HG02610 (cell line): Measurements from ENCODE around the gene ZNF835.
"Not testable (repeated sequence)": the region's sequence is repeated elsewhere in the genome, so short reads cannot be mapped to it uniquely, and the experiment has no call there.

Experiments used
- ATAC-seq: cut with Tn5 transposase; IDR thresholded peaks from one replicate; pipeline ENCODE4 v1.9.1; 2021; ENCODE audit warnings: mild to moderate bottlenecking, moderate library complexity; ENCODE audit not compliant: unreplicated experiment

ZNF835 gene

DNA sequence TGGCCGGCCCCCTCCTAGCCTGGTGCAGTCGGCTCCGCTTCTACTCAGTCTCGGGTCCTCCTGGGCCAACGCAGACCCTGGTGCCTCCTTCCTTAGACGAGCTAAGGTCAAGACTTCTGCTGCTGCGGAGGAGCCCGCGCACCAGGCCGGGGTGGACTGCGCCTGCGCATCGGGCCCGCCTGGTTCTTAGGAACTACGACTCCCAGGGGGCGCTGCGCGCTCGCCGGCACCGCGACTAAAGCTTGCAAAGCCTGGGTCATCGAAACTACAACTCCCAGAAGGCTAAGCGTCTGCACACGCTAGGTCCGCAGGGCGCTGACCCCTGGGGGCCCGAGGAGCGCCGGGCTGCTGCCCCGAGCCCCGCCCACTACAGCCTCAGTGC is at the start of gene ZNF835:
ZNF835 (minus strand) TSS at position 145 of the 382 bp plus-strand sequence. CDS start 6,559 bp downstream, outside the sequence.
- ATAC-seq, result no peak

GRCh38 chr19:56720281-56720680 is 48.7 kb upstream of the ZNF835 start:
- ATAC-seq, result no peak

- ATAC-seq, result no peak
Observed at GRCh38 chr19:56718231-56718630, 46.7 kb upstream of the ZNF835 start.

DNA sequence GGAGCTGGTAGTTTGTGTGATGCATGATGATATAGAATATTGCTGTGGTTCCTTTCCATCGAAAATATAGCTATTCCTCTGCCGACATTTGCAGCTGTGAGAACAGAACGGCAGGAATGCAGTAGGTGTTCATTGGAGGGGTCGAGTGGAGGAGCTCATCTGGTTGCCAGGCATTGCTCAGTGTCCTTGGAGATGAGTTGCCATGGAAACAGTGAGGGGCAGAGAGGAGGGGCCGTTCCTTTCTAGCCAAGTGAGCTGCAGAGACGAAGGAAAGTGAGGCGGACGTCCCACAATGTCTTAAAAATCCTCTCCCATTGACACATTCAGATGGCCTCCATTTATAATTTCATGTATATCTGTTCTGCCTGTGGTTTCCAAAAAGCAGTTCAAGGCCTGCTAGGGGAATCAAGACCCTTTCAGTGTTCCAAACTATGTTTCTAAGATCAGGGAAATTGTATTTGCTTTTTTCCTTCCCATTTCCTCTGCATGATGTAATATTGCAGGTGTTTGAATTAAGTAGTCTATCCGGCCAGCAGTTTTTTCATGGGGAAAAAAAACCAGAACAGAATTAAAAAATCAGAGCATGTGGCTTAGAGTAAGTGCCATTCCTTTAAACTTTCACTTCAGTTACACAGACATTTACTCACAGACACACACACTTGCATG is 41.2 kb upstream of the ZNF835 start:
- ATAC-seq, result no peak

DNA sequence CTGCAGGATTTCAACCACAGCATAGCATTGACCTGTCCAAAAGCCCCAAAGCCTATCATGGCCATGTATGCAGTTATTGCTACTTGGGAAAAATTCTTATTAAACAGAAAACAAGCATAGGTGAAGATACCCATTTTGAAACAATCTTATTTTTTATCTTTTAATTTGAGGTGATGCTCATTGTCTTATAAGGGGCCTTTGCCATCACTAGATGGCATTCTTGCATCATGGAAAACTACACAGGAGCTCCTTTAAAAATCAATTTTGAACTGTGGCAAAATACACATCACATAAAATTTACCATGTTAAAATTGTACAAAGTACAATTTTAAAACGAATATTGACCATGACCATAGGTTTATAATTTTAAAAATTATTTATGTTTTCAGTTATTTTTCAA is 38.9 kb upstream of the ZNF835 start:
- ATAC-seq, result no peak

- no peak for ATAC-seq
Observed at GRCh38 chr19:56707821-56708220, 36.3 kb upstream of the ZNF835 start.

DNA sequence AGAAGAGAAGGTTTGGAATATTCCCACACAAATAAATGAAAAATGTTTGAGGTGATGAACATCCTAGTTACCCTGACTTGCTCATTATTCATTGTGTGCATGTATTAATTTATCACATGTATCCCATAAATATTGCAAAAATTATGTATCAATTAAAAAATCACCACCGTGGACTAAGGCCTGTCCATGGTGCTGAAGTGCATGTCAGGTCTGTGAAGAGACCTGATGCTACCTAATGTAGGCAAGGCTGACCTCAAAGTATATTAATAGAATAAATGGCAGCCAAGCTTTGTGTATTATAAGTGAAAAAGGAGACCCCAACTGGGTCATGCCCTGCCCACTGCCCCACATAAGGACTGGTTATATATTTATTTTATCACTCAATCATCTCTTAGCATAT is 34.4 kb upstream of the ZNF835 start:
- ATAC-seq, result no peak

DNA sequence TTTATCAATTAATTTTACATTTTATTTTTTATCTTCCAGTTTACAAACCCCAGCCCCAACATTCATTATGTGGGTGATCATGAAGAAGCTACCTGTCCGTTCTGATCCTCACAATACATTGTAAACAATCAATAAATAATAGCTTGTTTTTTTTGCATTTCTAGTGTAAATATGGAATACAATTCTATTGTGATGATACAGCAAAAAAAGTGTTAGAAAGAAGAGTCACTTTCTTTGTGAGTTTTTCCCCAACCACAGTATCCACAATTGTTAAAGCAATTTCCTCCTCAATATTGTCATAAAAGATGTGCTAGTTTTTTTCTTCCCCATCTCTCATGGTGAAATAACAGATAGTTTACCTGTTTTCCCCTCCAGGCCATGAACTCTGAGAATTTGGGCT is 30.3 kb upstream of the ZNF835 start:
- ATAC-seq, result no peak

GRCh38 chr19:56699552-56699951 is 28.0 kb upstream of the ZNF835 start:
- no peak for ATAC-seq

- ATAC-seq, result no peak
Observed at GRCh38 chr19:56692206-56692895, 20.8 kb upstream of the ZNF835 start.

DNA sequence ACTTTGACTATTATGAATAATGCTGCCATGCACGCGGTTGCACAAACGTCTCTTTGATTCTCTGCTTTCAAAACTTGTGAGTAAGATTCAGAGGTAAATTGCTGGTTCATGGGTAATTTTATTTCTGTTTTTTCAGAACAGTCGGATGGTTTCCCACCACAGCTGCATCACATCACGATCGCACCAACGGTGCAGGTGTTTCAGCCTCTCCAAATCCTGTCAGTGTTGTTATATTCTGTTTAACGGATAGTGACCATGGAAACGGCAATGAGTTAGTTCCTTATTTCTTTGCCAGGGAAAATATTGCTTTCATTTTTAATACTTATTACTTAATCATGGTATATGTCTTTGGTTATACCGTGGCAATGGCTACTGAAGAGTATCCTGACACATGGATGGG is 19.1 kb upstream of the ZNF835 start:
- no peak for ATAC-seq

DNA sequence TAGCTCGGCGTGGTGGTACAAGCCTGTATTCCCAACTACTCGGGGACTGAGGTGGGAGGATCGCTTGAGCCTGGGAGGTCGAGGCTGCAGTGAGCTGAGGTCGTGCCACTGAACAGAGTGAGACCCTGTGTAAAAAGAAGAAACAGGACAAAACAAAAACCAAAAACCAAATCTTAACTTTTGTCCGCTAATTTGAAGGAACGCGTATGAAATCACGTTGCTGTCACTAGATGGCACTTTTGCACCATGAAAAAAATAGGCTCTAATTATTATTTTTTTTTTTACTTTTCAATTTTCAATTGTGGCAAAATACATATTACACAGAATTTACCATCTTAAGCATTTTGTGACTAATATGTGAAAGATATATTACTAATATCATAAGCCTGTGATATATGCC is 17.6 kb upstream of the ZNF835 start:
- no peak for ATAC-seq

DNA sequence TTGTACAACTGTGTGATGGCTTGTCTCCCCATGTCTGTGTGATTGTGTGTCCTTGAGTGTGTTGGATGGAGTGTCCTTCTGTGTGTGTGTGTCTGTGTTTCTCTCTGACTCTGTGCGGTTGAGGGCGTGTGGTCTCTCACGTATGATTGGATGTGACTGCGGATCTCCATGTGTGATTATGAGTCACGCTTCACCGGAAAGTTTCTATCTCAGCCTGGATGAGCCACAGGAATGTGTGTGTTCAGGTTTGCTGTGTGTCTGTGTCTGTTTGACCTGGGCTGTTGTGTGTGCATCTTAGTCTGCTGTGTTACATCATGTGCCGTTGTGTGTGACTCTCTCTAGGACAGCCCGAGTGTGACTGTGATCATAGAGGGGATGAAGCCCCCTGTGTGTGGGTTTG is 15.5 kb upstream of the ZNF835 start:
- no peak for ATAC-seq

DNA sequence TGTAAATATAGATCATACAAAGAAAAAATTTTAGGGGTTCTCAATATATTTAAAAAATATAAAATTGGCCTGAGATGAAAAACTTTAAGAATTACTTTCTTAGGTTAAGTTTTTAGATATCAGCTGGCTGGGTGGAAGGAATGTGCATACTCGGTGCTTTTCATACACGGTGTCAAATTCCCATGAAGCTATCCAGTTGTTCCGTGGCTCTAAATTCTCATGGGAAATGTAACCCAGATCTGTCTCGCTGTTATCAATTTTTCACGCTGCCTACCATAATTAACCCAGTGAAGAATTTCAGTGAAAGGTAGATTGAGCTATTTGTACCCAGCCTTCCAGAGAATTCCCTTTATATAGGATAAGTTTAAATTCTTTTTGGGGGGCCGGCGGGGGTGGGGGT is 11.6 kb upstream of the ZNF835 start:
- no peak for ATAC-seq

- no peak for ATAC-seq
Observed at GRCh38 chr19:56681702-56682101, 10.1 kb upstream of the ZNF835 start.

GRCh38 chr19:56678205-56678604 is 6.6 kb upstream of the ZNF835 start:
- no peak for ATAC-seq

DNA sequence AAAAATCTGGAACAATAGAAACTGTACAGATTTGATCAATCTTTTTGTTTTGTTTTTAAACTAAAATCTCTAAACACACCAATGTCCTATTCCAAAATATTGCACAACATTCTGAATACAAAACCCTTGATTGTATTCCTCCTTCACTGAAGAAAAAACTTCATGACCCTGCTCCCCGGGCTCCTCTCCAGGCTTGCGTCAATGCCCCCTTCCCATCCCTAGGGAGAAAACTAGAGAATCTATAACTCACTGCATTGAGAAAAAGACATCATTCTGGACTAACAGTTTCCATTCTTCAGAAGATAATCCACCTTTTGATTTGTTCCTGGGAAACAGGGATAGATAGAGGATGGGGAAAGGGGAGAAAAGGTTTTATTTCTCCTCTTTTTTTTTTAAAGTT is 1.1 kb upstream of the ZNF835 start:
- ATAC-seq, result not testable (repeated sequence)

DNA sequence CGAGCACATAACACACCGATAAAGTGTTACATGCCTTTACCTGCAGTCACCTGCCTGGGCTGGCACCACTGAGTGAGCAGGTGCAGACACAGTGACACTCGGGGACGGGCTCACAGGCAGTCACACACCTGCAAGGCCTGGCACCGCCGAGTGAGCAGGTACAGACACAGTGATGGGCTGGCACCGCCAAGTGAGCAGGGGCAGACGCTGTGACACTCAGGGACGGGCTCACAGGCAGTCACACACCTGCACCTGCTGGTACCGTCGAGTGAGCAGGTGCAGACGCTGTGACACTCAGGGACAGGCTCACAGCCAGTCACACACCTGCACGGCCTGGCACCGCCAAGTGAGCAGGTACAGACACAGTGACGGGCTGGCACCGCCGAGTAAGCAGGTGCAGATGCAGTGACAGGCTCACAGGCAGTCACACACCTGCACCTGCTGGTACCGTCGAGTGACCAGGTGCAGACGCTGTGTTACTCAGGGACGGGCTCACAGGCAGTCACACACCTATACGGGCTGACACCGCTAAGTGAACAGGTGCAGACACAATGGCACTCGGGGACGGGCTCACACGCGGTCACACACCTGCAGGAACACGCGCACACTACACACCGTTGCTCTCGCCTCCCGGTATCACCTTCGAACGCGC is 470 bp downstream of the ZNF835 start:
- no peak for ATAC-seq

GRCh38 chr19:56670401-56670960 is 1.1 kb downstream of the ZNF835 start:
- no peak for ATAC-seq

DNA sequence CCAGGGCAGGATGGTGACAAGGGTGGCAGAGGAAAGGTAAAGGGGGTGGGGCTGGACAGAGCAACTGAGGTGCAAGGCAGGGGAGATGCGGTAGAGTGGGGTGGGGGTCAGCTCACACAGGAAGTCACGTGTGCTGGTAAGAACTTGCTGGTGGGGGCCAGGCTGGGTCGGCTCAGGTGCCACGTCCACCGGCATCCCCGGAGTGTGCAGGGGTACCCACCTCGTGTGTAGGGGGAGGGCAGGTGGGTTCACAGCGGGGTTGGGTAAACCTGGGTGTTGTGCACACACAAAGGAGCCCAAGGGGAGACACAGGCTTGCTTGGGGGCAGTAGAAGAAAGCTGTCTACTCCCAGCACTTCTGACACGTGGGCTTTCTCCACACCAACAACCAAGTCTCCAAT is 2.9 kb downstream of the ZNF835 start:
- no peak for ATAC-seq

DNA sequence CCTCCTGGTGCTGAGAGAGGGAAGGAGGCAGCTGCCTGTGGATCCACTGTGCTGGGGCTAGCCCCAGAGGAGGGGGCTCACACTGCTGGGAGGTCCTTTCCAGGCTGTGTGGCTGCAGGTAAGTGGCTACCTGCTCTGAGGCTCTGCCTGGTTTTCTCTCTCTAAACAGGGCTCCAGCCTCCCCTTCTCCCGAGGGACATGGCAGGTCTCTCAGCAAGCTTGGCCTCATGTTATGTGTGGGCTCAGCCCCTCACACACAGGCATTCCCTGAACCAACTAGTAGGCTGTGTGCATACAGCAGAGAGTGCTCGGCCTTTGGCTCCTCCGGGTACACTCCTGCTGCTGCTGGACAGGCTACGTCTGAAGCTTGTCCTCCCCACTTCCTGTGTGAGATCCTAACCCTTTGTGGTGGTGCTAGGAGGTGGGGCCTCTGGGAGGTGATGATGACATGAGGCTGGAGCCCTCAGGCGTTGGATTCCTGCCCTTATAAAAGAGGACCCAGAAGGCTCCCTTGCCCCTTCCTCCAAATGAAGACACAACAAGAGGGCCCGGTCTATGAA is 4.2 kb downstream of the ZNF835 start:
- no peak for ATAC-seq

DNA sequence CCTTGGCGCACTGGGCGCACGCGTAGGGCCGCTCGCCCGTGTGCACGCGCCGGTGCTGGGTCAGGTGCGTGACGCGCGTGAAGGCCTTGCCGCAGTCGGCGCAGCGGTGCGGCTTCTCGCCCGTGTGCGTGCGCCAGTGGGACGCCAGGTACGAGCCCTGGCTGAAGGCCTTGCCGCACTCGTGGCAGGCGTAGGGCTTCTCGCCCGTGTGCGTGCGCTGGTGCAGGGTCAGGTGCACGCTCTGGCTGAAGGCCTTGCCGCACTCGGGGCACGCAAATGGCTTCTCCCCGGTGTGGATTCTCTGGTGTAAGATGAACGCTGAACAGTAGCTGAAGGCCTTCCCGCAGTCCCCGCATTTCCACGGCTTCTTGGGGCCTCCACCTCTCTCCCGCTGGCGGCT is 7.0 kb downstream of the ZNF835 start:
- ATAC-seq, result no peak
